Smooth muscle cell (in vitro differentiated cells): ENCODE data around the gene PIWIL1. TPM values are rescaled to one million over a fixed set of nuclear protein-coding genes. Genes with fewer than 3 reads are reported as not detected.

Experiments
- DNase-seq: peaks from one replicate; lab custom pipeline; 2025; ENCODE audit not compliant: unreplicated experiment; lab: John Stamatoyannopoulos, UW
- H2AFZ ChIP-seq: fragments of 200-600 bp; sonication (generic); 2 replicates; pipeline ENCODE4 v1.6.0; 2016; ENCODE audit warnings: antibody characterized with exemption, low read depth, mild to moderate bottlenecking
- H3F3A ChIP-seq: fragments of 200-600 bp; sonication (generic); 2 replicates; pipeline ENCODE4 v1.6.0; 2017; ENCODE audit warnings: antibody characterized with exemption, low read depth
- H3K27ac ChIP-seq: fragments of 200-600 bp; sonication (generic); 2 replicates; pipeline ENCODE4 v1.5.1; 2016; ENCODE audit warnings: low read depth, mild to moderate bottlenecking
- H3K27me3 ChIP-seq: fragments of 200-600 bp; sonication (generic); 2 replicates; pipeline ENCODE4 v1.6.1; 2016; ENCODE audit warnings: low read depth, mild to moderate bottlenecking
- H3K36me3 ChIP-seq: fragments of 200-600 bp; sonication (generic); 2 replicates; pipeline ENCODE4 v1.5.1; 2016; ENCODE audit warnings: low read depth
- H3K4me1 ChIP-seq: fragments of 200-600 bp; sonication (generic); 2 replicates; pipeline ENCODE4 v1.5.1; 2016; ENCODE audit warnings: low read depth
- H3K4me2 ChIP-seq: fragments of 200-600 bp; sonication (generic); 2 replicates; pipeline ENCODE4 v1.6.0; 2016; ENCODE audit warnings: mild to moderate bottlenecking
- H3K4me3 ChIP-seq: fragments of 200-600 bp; sonication (generic); 2 replicates; pipeline ENCODE4 v1.5.1; 2016; ENCODE audit warnings: mild to moderate bottlenecking
- H3K79me2 ChIP-seq: fragments of 200-600 bp; sonication (generic); 2 replicates; pipeline ENCODE4 v1.6.0; 2016; ENCODE audit warnings: low read depth, mild to moderate bottlenecking
- H3K9ac ChIP-seq: fragments of 200-600 bp; sonication (generic); 2 replicates; pipeline ENCODE4 v1.6.0; 2016; ENCODE audit warnings: low read depth
- H3K9me3 ChIP-seq: fragments of 200-600 bp; sonication (generic); replicated peaks from 2 replicates; pipeline ENCODE4 v1.5.1; 2016; ENCODE audit warnings: low read depth
- H4K20me1 ChIP-seq: fragments of 200-600 bp; sonication (generic); 2 replicates; pipeline ENCODE4 v1.6.0; 2016; ENCODE audit warnings: low read depth
- WGBS: methylation state at CpG from one replicate; pipeline ENCODE4 v1.1.7; 2016; ENCODE audit warnings: low lambda C conversion rate; 5-methylcytosine and 5-hydroxymethylcytosine counted together
- polyA plus RNA-seq: library from polyadenylated mRNA; unstranded; fragments of >200 nt; fragmentation: Nextera tagmentation; extraction: Ambion mirVana; gene quantifications from 2 replicates; pipeline ENCODE4 v1.2.1, GENCODE V29; 2016
- total RNA-seq: library from RNA; depleted of rRNA; stranded (reverse); fragments of >200 nt; gene quantifications from 2 replicates; pipeline ENCODE4 v1.2.3, GENCODE V29; 2014
- TF ChIP-seq, protein P1 (sequence below): fragments of 200-600 bp; sonication (generic); IDR thresholded peaks from 2 replicates; pipeline ENCODE4 v1.5.1; 2017; ENCODE audit warnings: borderline replicate concordance, mild to moderate bottlenecking, antibody characterized with exemption; ENCODE audit not compliant: insufficient read depth, poor library complexity, severe bottlenecking

PIWIL1 gene
- total and polyA plus RNA-seq, 2 experiments from 2014 or later = not detected

DNA sequence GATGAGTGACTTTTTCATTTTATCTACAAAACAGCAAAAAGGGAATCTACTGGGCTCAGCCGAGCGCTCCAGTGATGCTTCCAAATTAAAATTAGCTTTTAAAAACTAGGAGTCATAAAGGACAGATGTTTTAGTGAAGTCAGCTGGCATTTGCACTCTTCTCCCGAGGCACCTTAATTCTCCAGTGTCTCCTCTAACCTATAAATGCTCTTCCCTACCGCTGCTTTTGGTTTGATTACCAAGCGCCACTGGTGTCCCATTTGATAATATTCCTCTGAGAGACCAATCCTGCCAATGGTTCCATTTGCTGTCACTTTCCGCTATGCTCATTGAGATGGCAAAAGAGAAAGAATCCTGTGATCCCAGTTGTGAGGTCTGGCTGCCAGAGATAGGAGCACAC, 29.3 kb upstream of the PIWIL1 start:
- no peaks in the 10 kb centered on the region for H3K9me3 ChIP-seq
- TF ChIP-seq, protein P1, sequence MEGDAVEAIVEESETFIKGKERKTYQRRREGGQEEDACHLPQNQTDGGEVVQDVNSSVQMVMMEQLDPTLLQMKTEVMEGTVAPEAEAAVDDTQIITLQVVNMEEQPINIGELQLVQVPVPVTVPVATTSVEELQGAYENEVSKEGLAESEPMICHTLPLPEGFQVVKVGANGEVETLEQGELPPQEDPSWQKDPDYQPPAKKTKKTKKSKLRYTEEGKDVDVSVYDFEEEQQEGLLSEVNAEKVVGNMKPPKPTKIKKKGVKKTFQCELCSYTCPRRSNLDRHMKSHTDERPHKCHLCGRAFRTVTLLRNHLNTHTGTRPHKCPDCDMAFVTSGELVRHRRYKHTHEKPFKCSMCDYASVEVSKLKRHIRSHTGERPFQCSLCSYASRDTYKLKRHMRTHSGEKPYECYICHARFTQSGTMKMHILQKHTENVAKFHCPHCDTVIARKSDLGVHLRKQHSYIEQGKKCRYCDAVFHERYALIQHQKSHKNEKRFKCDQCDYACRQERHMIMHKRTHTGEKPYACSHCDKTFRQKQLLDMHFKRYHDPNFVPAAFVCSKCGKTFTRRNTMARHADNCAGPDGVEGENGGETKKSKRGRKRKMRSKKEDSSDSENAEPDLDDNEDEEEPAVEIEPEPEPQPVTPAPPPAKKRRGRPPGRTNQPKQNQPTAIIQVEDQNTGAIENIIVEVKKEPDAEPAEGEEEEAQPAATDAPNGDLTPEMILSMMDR = no peak
- H3K4me3 ChIP-seq = no peak overlapping the region
- H2AFZ ChIP-seq = no peak overlapping the region
- 85% methylated on average over 6 of the region's 6 CpGs for WGBS
- H3F3A ChIP-seq = no peaks in the 10 kb centered on the region
- peaks cover 14% of the 10 kb centered on the region for H3K27me3 ChIP-seq
- no peaks in the 10 kb centered on the region for H3K4me1 ChIP-seq
- no peaks in the 10 kb centered on the region for H3K79me2 ChIP-seq
- DNase-seq = no peak
- no peaks in the 10 kb centered on the region for H3K36me3 ChIP-seq
- no peak overlapping the region for H3K9ac ChIP-seq
- no peak overlapping the region for H3K27ac ChIP-seq
- H4K20me1 ChIP-seq = no peaks in the 10 kb centered on the region
- no peak overlapping the region for H3K4me2 ChIP-seq

DNA sequence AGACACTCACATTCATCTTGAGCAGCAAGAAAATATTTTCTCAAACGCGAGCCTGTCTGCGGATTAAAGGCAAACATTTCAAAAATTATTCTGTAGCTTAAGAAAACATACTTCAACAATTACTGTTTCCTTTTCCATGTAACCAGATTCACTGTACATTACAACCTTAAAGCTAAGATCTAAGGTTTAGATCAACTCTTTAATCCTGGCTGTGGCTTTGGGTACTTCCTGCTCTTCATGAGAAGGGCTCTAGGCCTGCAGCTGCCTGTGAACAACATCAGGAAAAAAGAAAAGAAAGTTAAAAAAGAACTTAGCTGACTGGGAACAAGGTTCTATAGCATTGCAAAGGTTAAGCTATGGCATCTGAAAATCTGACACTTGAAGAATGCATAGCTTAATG, 21.4 kb upstream of the PIWIL1 start:
- DNase-seq = no peak
- H3K9ac ChIP-seq = no peak overlapping the region
- no peaks in the 10 kb centered on the region for H3F3A ChIP-seq
- H3K4me1 ChIP-seq = no peaks in the 10 kb centered on the region
- H2AFZ ChIP-seq = no peak overlapping the region
- H3K79me2 ChIP-seq = no peaks in the 10 kb centered on the region
- no peak overlapping the region for H3K27ac ChIP-seq
- no peaks in the 10 kb centered on the region for H3K9me3 ChIP-seq
- TF ChIP-seq, protein P1 = no peak
- peaks cover 3% of the 10 kb centered on the region for H3K27me3 ChIP-seq
- H3K4me3 ChIP-seq = no peak overlapping the region
- no peak overlapping the region for H3K4me2 ChIP-seq
- H4K20me1 ChIP-seq = no peaks in the 10 kb centered on the region
- WGBS = 56% methylated on average over 3 of the region's 3 CpGs
- no peaks in the 10 kb centered on the region for H3K36me3 ChIP-seq

DNA sequence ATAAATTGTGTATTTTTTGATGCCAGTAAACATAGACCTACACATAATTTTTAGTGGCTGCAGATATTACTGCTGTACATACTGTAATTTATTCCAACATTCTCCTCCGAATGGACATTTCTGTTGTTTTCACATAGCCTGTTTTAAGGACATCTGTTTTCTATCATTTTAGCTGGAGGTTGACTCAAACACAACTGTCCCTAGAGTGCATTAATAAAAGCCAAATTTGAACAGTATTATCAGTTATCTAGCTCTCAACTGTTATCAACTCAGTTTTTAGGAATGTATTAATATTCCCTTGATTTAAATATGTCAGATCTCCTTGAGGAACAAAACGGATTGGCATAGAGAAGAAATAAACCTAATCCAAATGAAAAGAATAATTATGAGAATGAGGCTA, 17.2 kb upstream of the PIWIL1 start:
- no peak overlapping the region for H2AFZ ChIP-seq
- H3K9me3 ChIP-seq = no peaks in the 10 kb centered on the region
- H3F3A ChIP-seq = no peaks in the 10 kb centered on the region
- H3K4me2 ChIP-seq = no peak overlapping the region
- H3K4me3 ChIP-seq = no peak overlapping the region
- no peaks in the 10 kb centered on the region for H4K20me1 ChIP-seq
- WGBS = 71% methylated on average over 2 of the region's 2 CpGs
- no peaks in the 10 kb centered on the region for H3K4me1 ChIP-seq
- no peak overlapping the region for H3K9ac ChIP-seq
- no peaks in the 10 kb centered on the region for H3K79me2 ChIP-seq
- no peak overlapping the region for H3K27ac ChIP-seq
- peaks cover 22% of the 10 kb centered on the region for H3K27me3 ChIP-seq
- no peak for DNase-seq
- no peaks in the 10 kb centered on the region for H3K36me3 ChIP-seq
- TF ChIP-seq, protein P1 = no peak

DNA sequence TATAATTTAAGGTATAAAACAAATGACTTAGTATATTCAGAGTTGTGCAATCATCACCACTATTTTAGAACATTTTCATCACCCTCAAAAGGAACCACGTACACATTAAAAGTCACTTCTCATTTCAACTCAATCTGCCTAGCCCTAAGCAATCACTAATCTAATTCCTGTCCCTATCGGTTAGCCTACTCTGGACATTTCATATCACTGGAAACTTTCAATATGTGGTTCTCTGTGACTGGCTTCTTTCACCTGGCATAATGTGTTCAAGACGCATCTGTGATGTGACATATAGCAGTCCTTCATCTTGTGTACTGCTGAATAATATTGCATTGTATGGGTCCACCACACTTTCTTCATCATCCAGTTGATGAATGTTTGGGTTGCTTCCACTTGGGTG, 15.4 kb upstream of the PIWIL1 start:
- Histone ChIP-seq H3K79me2 (no peaks in the 10 kb centered on the region), H3K9ac (no peak overlapping the region), H4K20me1 (no peaks in the 10 kb centered on the region), H3K4me3 (no peak overlapping the region), H3K27me3 (peaks cover 25% of the 10 kb centered on the region), H3K36me3 (no peaks in the 10 kb centered on the region), H3F3A (no peaks in the 10 kb centered on the region), H3K9me3 (no peaks in the 10 kb centered on the region), H3K4me1 (no peaks in the 10 kb centered on the region), H3K27ac (no peak overlapping the region), H3K4me2 (no peak overlapping the region), H2AFZ (no peak overlapping the region)
- TF ChIP-seq, protein P1 = no peak
- no peak for DNase-seq
- WGBS = 89% methylated on average over 3 of the region's 3 CpGs
